IMR-90 (cell line): ENCODE measurements around the gene SMIM21. TPM values are rescaled to one million over a fixed set of nuclear protein-coding genes. Genes with fewer than 3 reads are reported as not detected.
A peak's percentile ranks its signal among the peaks of the same experiment; 100 is the strongest.

Source experiments
- ATAC-seq: fragments of 200-7000 bp; cut with Tn5 transposase; 2 replicates; pipeline ENCODE4 v1.9.1; 2020; ENCODE audit warnings: low read depth, mild to moderate bottlenecking, moderate library complexity
- BruUV-seq: library from RNA; stranded (reverse); fragments of 400-500 nt; replicated peaks from 2 replicates; lab custom pipeline; 2021; lab: Mats Ljungman, UMichigan
- CTCF ChIA-PET: fragments of 300-600 bp; formaldehyde crosslinking; extraction: SDS; loops from one replicate; lab custom pipeline; 2021; ENCODE audit warnings: antibody characterized with exemption; lab: Yijun Ruan, JAX
- POLR2A ChIA-PET: fragments of 300-600 bp; sonication (Branson Sonifier 250); formaldehyde crosslinking; loops from one replicate; lab custom pipeline; 2022; ENCODE audit warnings: antibody characterized with exemption; ENCODE audit not compliant: unreplicated experiment; lab: Charles Lee
- DNase-seq: peaks from one replicate; pipeline ENCODE4 v3.0.0; 2013
- H2AFZ ChIP-seq: replicated peaks from 2 replicates; pipeline ENCODE3; 2013; ENCODE audit warnings: low read length, mild to moderate bottlenecking; ENCODE audit not compliant: poor library complexity
- H2AK5ac ChIP-seq: 2 replicates; pipeline ENCODE4 v1.6.1; 2013; ENCODE audit warnings: low read depth, low read length, inconsistent platforms
- H2AK9ac ChIP-seq: replicated peaks from 2 replicates; pipeline ENCODE3; 2013; ENCODE audit warnings: mild to moderate bottlenecking, low read depth, low read length, moderate library complexity; ENCODE audit not compliant: poor library complexity
- H2BK120ac ChIP-seq: 2 replicates; pipeline ENCODE4 v1.6.1; 2013; ENCODE audit warnings: low read depth, low read length, inconsistent platforms
- H2BK15ac ChIP-seq: 3 replicates; pipeline ENCODE4 v1.6.1; 2013; ENCODE audit warnings: low read depth, low read length, inconsistent platforms
- H2BK20ac ChIP-seq: 2 replicates; pipeline ENCODE4 v1.6.1; 2013; ENCODE audit warnings: low read depth, mild to moderate bottlenecking, inconsistent platforms, low read length, moderate library complexity
- H2BK5ac ChIP-seq: 2 replicates; pipeline ENCODE4 v1.6.1; 2013; ENCODE audit warnings: mild to moderate bottlenecking, low read depth, low read length, inconsistent platforms; ENCODE audit not compliant: poor library complexity, severe bottlenecking
- H3K14ac ChIP-seq: replicated peaks from 2 replicates; pipeline ENCODE4 v1.6.1; 2013; ENCODE audit warnings: low read depth, low read length, inconsistent platforms
- H3K18ac ChIP-seq: 2 replicates; pipeline ENCODE4 v1.6.1; 2013; ENCODE audit warnings: low read depth, low read length, control low read depth
- H3K23ac ChIP-seq: 2 replicates; pipeline ENCODE4 v1.6.1; 2013; ENCODE audit warnings: low read depth, low read length, inconsistent platforms
- H3K27ac ChIP-seq: 2 replicates; pipeline ENCODE4 v1.5.1; 2013; ENCODE audit warnings: mild to moderate bottlenecking, control low read depth, low read length; ENCODE audit not compliant: insufficient read depth
- H3K27me3 ChIP-seq: 2 replicates; pipeline ENCODE4 v1.6.1; 2013; ENCODE audit warnings: low read length; ENCODE audit not compliant: control insufficient read depth, insufficient read depth
- H3K36me3 ChIP-seq: 2 replicates; pipeline ENCODE4 v1.6.1; 2013; ENCODE audit warnings: low read length, mixed read lengths; ENCODE audit not compliant: control insufficient read depth, insufficient read depth
- H3K4ac ChIP-seq: 2 replicates; pipeline ENCODE4 v1.6.1; 2013; ENCODE audit warnings: low read depth, low read length, inconsistent platforms
- H3K4me1 ChIP-seq: 2 replicates; pipeline ENCODE4 v1.6.1; 2013; ENCODE audit warnings: low read length, mixed read lengths; ENCODE audit not compliant: control insufficient read depth, insufficient read depth
- H3K4me2 ChIP-seq: 2 replicates; pipeline ENCODE4 v1.6.1; 2013; ENCODE audit warnings: low read depth, mild to moderate bottlenecking, control low read depth, low read length, moderate library complexity
- H3K4me3 ChIP-seq: 2 replicates; pipeline ENCODE4 v1.5.1; 2013; ENCODE audit warnings: low read depth, mild to moderate bottlenecking, control low read depth, low read length, moderate library complexity; ENCODE audit not compliant: insufficient read depth
- H3K56ac ChIP-seq: 2 replicates; pipeline ENCODE4 v1.6.1; 2013; ENCODE audit warnings: low read length, inconsistent platforms; ENCODE audit not compliant: insufficient read depth; ENCODE audit errors: extremely low read depth
- H3K79me1 ChIP-seq, 2 experiments: 2 replicates each; pipeline ENCODE4 v1.6.1; 2013; ENCODE audit warnings: low read length in 2 of 2, inconsistent platforms in 1 of 2, low read depth in 1 of 2
- H3K9ac ChIP-seq: 2 replicates; pipeline ENCODE4 v1.6.1; 2013; ENCODE audit warnings: low read depth, low read length, control low read depth
- H3K9me1 ChIP-seq: 2 replicates; pipeline ENCODE4 v1.6.1; 2013; ENCODE audit warnings: low read length, inconsistent platforms; ENCODE audit not compliant: insufficient read depth
- H3K9me3 ChIP-seq: 2 replicates; pipeline ENCODE4 v1.6.1; 2013; ENCODE audit warnings: low read length; ENCODE audit not compliant: control insufficient read depth, insufficient read depth
- H4K20me1 ChIP-seq: 2 replicates; pipeline ENCODE4 v1.6.1; 2013; ENCODE audit warnings: low read length, inconsistent platforms; ENCODE audit not compliant: insufficient read depth
- H4K5ac ChIP-seq: 2 replicates; pipeline ENCODE4 v1.6.1; 2013; ENCODE audit warnings: mild to moderate bottlenecking, low read depth, low read length, control low read depth
- H4K8ac ChIP-seq, 2 experiments: 2 replicates each; pipeline ENCODE4 v1.6.1; 2013; ENCODE audit warnings: low read depth in 2 of 2, low read length in 2 of 2, control low read depth in 1 of 2, inconsistent platforms in 1 of 2
- H4K91ac ChIP-seq: 2 replicates; pipeline ENCODE4 v1.6.1; 2013; ENCODE audit warnings: low read depth, low read length, inconsistent platforms; ENCODE audit not compliant: insufficient read depth
- BHLHE40 ChIP-seq: fragments of 150-350 bp; IDR thresholded peaks from 2 replicates; pipeline ENCODE4 v1.6.1; 2016; ENCODE audit warnings: mild to moderate bottlenecking, low read depth, low read length
- CEBPB ChIP-seq: IDR thresholded peaks from 2 replicates; pipeline ENCODE4 v1.6.1; 2012; ENCODE audit warnings: low read depth, low read length, improper control_type of control experiment
- CHD1 ChIP-seq: IDR thresholded peaks from 2 replicates; pipeline ENCODE4 v1.6.1; 2012; ENCODE audit warnings: low read depth, low read length, improper control_type of control experiment
- FOS ChIP-seq: fragments of 150-350 bp; IDR thresholded peaks from 2 replicates; pipeline ENCODE4 v1.6.1; 2016; ENCODE audit warnings: low read depth, low read length
- MAFK ChIP-seq: IDR thresholded peaks from 2 replicates; pipeline ENCODE4 v1.6.1; 2012; ENCODE audit warnings: low read depth, low read length, improper control_type of control experiment
- MAZ ChIP-seq: IDR thresholded peaks from 2 replicates; pipeline ENCODE4 v1.6.1; 2012; ENCODE audit warnings: low read depth, mild to moderate bottlenecking, low read length, improper control_type of control experiment, moderate library complexity, borderline replicate concordance
- MXI1 ChIP-seq: IDR thresholded peaks from 2 replicates; pipeline ENCODE4 v1.6.1; 2012; ENCODE audit warnings: low read depth, mild to moderate bottlenecking, low read length, moderate library complexity, borderline replicate concordance
- NFE2L2 ChIP-seq: fragments of 150-350 bp; IDR thresholded peaks from 2 replicates; pipeline ENCODE4 v1.6.1; 2016; ENCODE audit warnings: low read depth, mild to moderate bottlenecking, low read length
- POLR2A ChIP-seq: IDR thresholded peaks from 2 replicates; pipeline ENCODE4 v1.6.1; 2012; ENCODE audit warnings: mild to moderate bottlenecking, low read depth, low read length
- RAD21 ChIP-seq: IDR thresholded peaks from 2 replicates; pipeline ENCODE4 v1.6.1; 2012; ENCODE audit warnings: low read length, improper control_type of control experiment
- RCOR1 ChIP-seq: IDR thresholded peaks from 2 replicates; pipeline ENCODE4 v1.6.1; 2012; ENCODE audit warnings: mild to moderate bottlenecking, low read length, improper control_type of control experiment; ENCODE audit not compliant: insufficient replicate concordance
- RFX5 ChIP-seq: IDR thresholded peaks from 2 replicates; pipeline ENCODE4 v1.8.0; 2012; ENCODE audit warnings: low read depth, mild to moderate bottlenecking, low read length, moderate library complexity
- SMC3 ChIP-seq: fragments of 150-350 bp; IDR thresholded peaks from 2 replicates; pipeline ENCODE4 v1.6.1; 2016; ENCODE audit warnings: low read depth, mild to moderate bottlenecking, antibody characterized with exemption, low read length, moderate library complexity
- USF2 ChIP-seq: fragments of 150-350 bp; IDR thresholded peaks from 2 replicates; pipeline ENCODE4 v1.6.1; 2017; ENCODE audit warnings: mild to moderate bottlenecking, antibody characterized with exemption, low read length, low read depth
- WGBS, 2 experiments: methylation state at CpG; one replicate each; pipeline versions ENCODE4 v1.1.5 to v1.1.7; 2013; ENCODE audit warnings: missing lambda C conversion rate in 2 of 2; ENCODE audit not compliant: insufficient read length in 1 of 2; ENCODE audit errors: extremely low coverage in 2 of 2; 5-methylcytosine and 5-hydroxymethylcytosine counted together
- dilution Hi-C: fragments of 300-500 bp; cut with HindIII; formaldehyde crosslinking; loops from one replicate; pipeline ENCODE4 v1.14.3; 2018; ENCODE audit warnings: low sequenced_read_pairs; ENCODE audit not compliant: unreplicated experiment
- in situ Hi-C: fragments of 300-500 bp; cut with MboI; formaldehyde crosslinking; loops from 3 replicates; pipeline ENCODE4 v1.14.3; 2019; ENCODE audit warnings: low sequenced_read_pairs, inconsistent platforms, mixed read lengths
- intact Hi-C: fragments of 100-400 bp; cut with micrococcal nuclease; formaldehyde crosslinking; loops from 2 replicates; pipeline ENCODE4 v1.10.0; 2022
- polyA plus RNA-seq, 3 experiments: library from polyadenylated mRNA; depleted of rRNA; stranded (reverse); fragments of >200 nt; gene quantifications; 2 replicates each; pipeline ENCODE4 v1.2.3, GENCODE V29; 2012; ENCODE audit warnings: low replicate concordance in 1 of 3
- total RNA-seq: library from RNA; depleted of rRNA; stranded (reverse); fragments of >200 nt; gene quantifications from 2 replicates; pipeline ENCODE4 v1.2.3, GENCODE V29; 2012
- TF ChIP-seq, protein P1 (sequence below): conservative IDR thresholded peaks from 2 replicates; pipeline ENCODE4 v1.5.1; 2012; ENCODE audit warnings: mild to moderate bottlenecking, low read depth, low read length, improper control_type of control experiment
- TF ChIP-seq, protein P2 (sequence below): fragments of 150-350 bp; IDR thresholded peaks from 2 replicates; pipeline ENCODE4 v1.6.1; 2016; ENCODE audit warnings: low read depth, mild to moderate bottlenecking, low read length, moderate library complexity, borderline replicate concordance

The SMIM21 gene
- total and polyA plus RNA-seq, 2 of the 4 experiments (the other 2 are of a cell fraction): not detected

GRCh38 chr18:75467281-75467795 is 39.8 kb upstream of the SMIM21 start:
- H3K9me1 ChIP-seq: no peaks in the 10 kb centered on the region; the same call in 1 of the 2 replicates

More at GRCh38 chr18:75467281-75467795, 39.8 kb upstream of the SMIM21 start:
- Histone ChIP-seq H2BK120ac (no peak overlapping the region), H4K20me1 (no peaks in the 10 kb centered on the region), H3K9ac (no peak overlapping the region), H3K23ac (no peak overlapping the region), H3K4ac (no peak overlapping the region), H3K56ac (no peak overlapping the region), H3K4me1 (no peaks in the 10 kb centered on the region), H2AK9ac (no peak overlapping the region), H3K27me3 (no peaks in the 10 kb centered on the region; the same call in 1 of the 2 replicates), H2BK5ac (no peak overlapping the region), H2AFZ (peak overlapping the region; percentile 14), H3K36me3 (no peaks in the 10 kb centered on the region), H4K91ac (no peak overlapping the region), H3K9me3 (no peaks in the 10 kb centered on the region), H4K5ac (no peak overlapping the region), H3K4me2 (no peak overlapping the region), H2BK20ac (no peak overlapping the region), H3K18ac (no peak overlapping the region), H4K8ac (no peak overlapping the region), H2BK15ac (no peak overlapping the region), H3K14ac (no peak overlapping the region), H3K27ac (no peak overlapping the region), H3K4me3 (no peak overlapping the region), H2AK5ac (no peak overlapping the region), H3K79me1 (no peaks in the 10 kb centered on the region)
- 52% methylated on average over 3 of the region's 12 CpGs; no CpG with 5 or more reads in 1 of the 2 experiments for WGBS, 2 experiments
- DNase-seq: peak; percentile 20
- CTCF ChIA-PET: no interaction called here
- no TSS peak for BruUV-seq
- dilution Hi-C loops (no loop called here), in situ Hi-C loops (no loop called here), intact Hi-C loops (no loop called here)
- ATAC-seq: no peak
- POLR2A ChIA-PET: no interaction called here
- TF ChIP-seq CHD1 (no peak), MAFK (no peak), RAD21 (no peak), POLR2A (no peak), MXI1 (no peak), USF2 (no peak), CEBPB (no peak), FOS (no peak), SMC3 (no peak), MAZ (no peak), NFE2L2 (no peak), BHLHE40 (no peak), RFX5 (no peak), RCOR1 (no peak)
- TF ChIP-seq, protein P1, sequence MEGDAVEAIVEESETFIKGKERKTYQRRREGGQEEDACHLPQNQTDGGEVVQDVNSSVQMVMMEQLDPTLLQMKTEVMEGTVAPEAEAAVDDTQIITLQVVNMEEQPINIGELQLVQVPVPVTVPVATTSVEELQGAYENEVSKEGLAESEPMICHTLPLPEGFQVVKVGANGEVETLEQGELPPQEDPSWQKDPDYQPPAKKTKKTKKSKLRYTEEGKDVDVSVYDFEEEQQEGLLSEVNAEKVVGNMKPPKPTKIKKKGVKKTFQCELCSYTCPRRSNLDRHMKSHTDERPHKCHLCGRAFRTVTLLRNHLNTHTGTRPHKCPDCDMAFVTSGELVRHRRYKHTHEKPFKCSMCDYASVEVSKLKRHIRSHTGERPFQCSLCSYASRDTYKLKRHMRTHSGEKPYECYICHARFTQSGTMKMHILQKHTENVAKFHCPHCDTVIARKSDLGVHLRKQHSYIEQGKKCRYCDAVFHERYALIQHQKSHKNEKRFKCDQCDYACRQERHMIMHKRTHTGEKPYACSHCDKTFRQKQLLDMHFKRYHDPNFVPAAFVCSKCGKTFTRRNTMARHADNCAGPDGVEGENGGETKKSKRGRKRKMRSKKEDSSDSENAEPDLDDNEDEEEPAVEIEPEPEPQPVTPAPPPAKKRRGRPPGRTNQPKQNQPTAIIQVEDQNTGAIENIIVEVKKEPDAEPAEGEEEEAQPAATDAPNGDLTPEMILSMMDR: no peak
- TF ChIP-seq, protein P2, sequence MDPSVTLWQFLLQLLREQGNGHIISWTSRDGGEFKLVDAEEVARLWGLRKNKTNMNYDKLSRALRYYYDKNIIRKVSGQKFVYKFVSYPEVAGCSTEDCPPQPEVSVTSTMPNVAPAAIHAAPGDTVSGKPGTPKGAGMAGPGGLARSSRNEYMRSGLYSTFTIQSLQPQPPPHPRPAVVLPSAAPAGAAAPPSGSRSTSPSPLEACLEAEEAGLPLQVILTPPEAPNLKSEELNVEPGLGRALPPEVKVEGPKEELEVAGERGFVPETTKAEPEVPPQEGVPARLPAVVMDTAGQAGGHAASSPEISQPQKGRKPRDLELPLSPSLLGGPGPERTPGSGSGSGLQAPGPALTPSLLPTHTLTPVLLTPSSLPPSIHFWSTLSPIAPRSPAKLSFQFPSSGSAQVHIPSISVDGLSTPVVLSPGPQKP: no peak
